GM12801 (cell line): ENCODE data around the gene ROR2.

Experiments
- CTCF ChIP-seq: IDR thresholded peaks from one replicate; pipeline ENCODE4 v1.5.1; 2011; ENCODE audit warnings: control low read depth; ENCODE audit not compliant: insufficient read length; ENCODE audit errors: extremely low read depth

Gene ROR2

GRCh38 chr9:91919621-91920020 lies 30.4 kb downstream of the ROR2 start:
- no peak for TF ChIP-seq CTCF

- no peak for TF ChIP-seq CTCF
Measured at GRCh38 chr9:91917436-91917835, 32.6 kb downstream of the ROR2 start.

- no peak for TF ChIP-seq CTCF
Measured at GRCh38 chr9:91915524-91916263, 34.3 kb downstream of the ROR2 start.

- no peak for TF ChIP-seq CTCF
Measured at GRCh38 chr9:91914937-91915336, 35.1 kb downstream of the ROR2 start.

- TF ChIP-seq CTCF: no peak
Measured at GRCh38 chr9:91914404-91914803, 35.6 kb downstream of the ROR2 start.

- TF ChIP-seq CTCF: no peak
Measured at GRCh38 chr9:91913986-91914385, 36.0 kb downstream of the ROR2 start.

- no peak for TF ChIP-seq CTCF
Measured at GRCh38 chr9:91913096-91913495, 36.9 kb downstream of the ROR2 start.
